Naive thymus-derived CD4-positive, alpha-beta T cell (primary cell): ENCODE measurements around the gene UTP15. TPM values are rescaled to one million over a fixed set of nuclear protein-coding genes. Genes with fewer than 3 reads are reported as not detected.
A peak's percentile ranks its signal among the peaks of the same experiment; 100 is the strongest.

ENCODE experiments used
- ATAC-seq: fragments of 150-1000 bp; cut with Tn5 transposase; 2 replicates; pipeline ENCODE4 v1.10.0; 2021; ENCODE audit warnings: mild to moderate bottlenecking, moderate library complexity
- CTCF ChIA-PET: fragments of 350-600 bp; sonication (Branson Sonifier 250); formaldehyde crosslinking; loops from one replicate; lab custom pipeline; 2021; ENCODE audit warnings: antibody characterized with exemption; lab: Charles Lee
- POLR2A ChIA-PET: fragments of 350-600 bp; sonication (Branson Sonifier 250); formaldehyde crosslinking; loops from one replicate; lab custom pipeline; 2021; ENCODE audit warnings: antibody characterized with exemption, inconsistent platforms; lab: Charles Lee
- DNase-seq, 9 donors: peaks; one replicate each; pipeline versions ENCODE4 v3.0.0 to v3.0.0-alpha.2; 2020 to 2022; ENCODE audit warnings: mixed read lengths in 1 of 9
- H3K27ac ChIP-seq: one replicate; pipeline ENCODE4 v1.7.0; 2013; ENCODE audit warnings: mild to moderate bottlenecking, low read depth, low read length, moderate library complexity
- H3K27me3 ChIP-seq, 2 donors: one replicate each; pipeline ENCODE4 v1.7.0; 2013; ENCODE audit warnings: low read length in 2 of 2, mild to moderate bottlenecking in 2 of 2, moderate library complexity in 2 of 2; ENCODE audit not compliant: control insufficient read depth in 2 of 2, insufficient read depth in 2 of 2
- H3K36me3 ChIP-seq, 3 experiments: 1 replicate in 2 of 3; 2 replicates in 1 of 3; pipeline ENCODE4 v1.7.0; 2013; ENCODE audit warnings: low read length in 3 of 3, mild to moderate bottlenecking in 3 of 3, moderate library complexity in 1 of 3; ENCODE audit not compliant: insufficient read depth in 3 of 3, control insufficient read depth in 2 of 3
- H3K4me1 ChIP-seq, 2 donors: one replicate each; pipeline ENCODE4 v1.7.0; 2013; ENCODE audit warnings: low read length in 2 of 2, mild to moderate bottlenecking in 2 of 2, moderate library complexity in 1 of 2; ENCODE audit not compliant: control insufficient read depth in 2 of 2, insufficient read depth in 2 of 2
- H3K4me3 ChIP-seq: 2 replicates; pipeline ENCODE4 v1.7.0; 2013; ENCODE audit warnings: mild to moderate bottlenecking, low read length
- H3K9me3 ChIP-seq, 3 experiments: 1 replicate in 2 of 3; 2 replicates in 1 of 3; pipeline ENCODE4 v1.7.0; 2013; ENCODE audit warnings: low read length in 3 of 3; ENCODE audit not compliant: control insufficient read depth in 2 of 3
- H3K27ac Mint-ChIP-seq, 9 donors: one replicate each; pipeline ENCODE4 v1.8.0; 2020 to 2022; ENCODE audit warnings: mixed read lengths in 9 of 9, mild to moderate bottlenecking in 8 of 9, moderate library complexity in 5 of 9, inconsistent platforms in 2 of 9
- H3K27me3 Mint-ChIP-seq, 5 donors: one replicate each; pipeline ENCODE4 v1.8.0; 2021 to 2022; ENCODE audit warnings: mixed read lengths in 5 of 5, mild to moderate bottlenecking in 1 of 5
- H3K36me3 Mint-ChIP-seq, 5 donors: one replicate each; pipeline ENCODE4 v1.8.0; 2020 to 2022; ENCODE audit warnings: mixed read lengths in 5 of 5, mild to moderate bottlenecking in 3 of 5, inconsistent platforms in 1 of 5
- H3K4me1 Mint-ChIP-seq, 7 donors: one replicate each; pipeline ENCODE4 v1.8.0; 2020 to 2022; ENCODE audit warnings: mixed read lengths in 7 of 7, mild to moderate bottlenecking in 3 of 7, inconsistent platforms in 1 of 7
- H3K4me3 Mint-ChIP-seq, 10 donors: one replicate each; pipeline ENCODE4 v1.8.0; 2020 to 2022; ENCODE audit warnings: mild to moderate bottlenecking in 10 of 10, mixed read lengths in 10 of 10, moderate library complexity in 6 of 10, inconsistent platforms in 2 of 10
- H3K9me3 Mint-ChIP-seq, 11 donors: one replicate each; pipeline ENCODE4 v1.8.0; 2020 to 2022; ENCODE audit warnings: mixed read lengths in 11 of 11, mild to moderate bottlenecking in 4 of 11, inconsistent platforms in 1 of 11, moderate library complexity in 1 of 11
- intact Hi-C, 2 donors: fragments of 100-400 bp; cut with micrococcal nuclease; formaldehyde crosslinking; loops; one replicate each; pipeline ENCODE4 v1.15.1; 2023
- polyA plus RNA-seq, 2 donors: library from polyadenylated mRNA; unstranded; fragments of 300-500 nt; fragmentation: Illumina TruSeq; gene quantifications; one replicate each; pipeline ENCODE4 v1.2.3, GENCODE V29; 2021
- total RNA-seq, 6 experiments: library from RNA in 5 of 6; stranded (reverse) in 5 of 6; gene quantifications; 1 replicate in 5 of 6; 2 replicates in 1 of 6; pipeline ENCODE4 v1.2.3 and lab custom pipeline; 2021 to 2026

UTP15 gene
- total and polyA plus RNA-seq, 7 experiments from 2014 or later, result 8.1 to 46.5 (median 24.0) TPM

DNA sequence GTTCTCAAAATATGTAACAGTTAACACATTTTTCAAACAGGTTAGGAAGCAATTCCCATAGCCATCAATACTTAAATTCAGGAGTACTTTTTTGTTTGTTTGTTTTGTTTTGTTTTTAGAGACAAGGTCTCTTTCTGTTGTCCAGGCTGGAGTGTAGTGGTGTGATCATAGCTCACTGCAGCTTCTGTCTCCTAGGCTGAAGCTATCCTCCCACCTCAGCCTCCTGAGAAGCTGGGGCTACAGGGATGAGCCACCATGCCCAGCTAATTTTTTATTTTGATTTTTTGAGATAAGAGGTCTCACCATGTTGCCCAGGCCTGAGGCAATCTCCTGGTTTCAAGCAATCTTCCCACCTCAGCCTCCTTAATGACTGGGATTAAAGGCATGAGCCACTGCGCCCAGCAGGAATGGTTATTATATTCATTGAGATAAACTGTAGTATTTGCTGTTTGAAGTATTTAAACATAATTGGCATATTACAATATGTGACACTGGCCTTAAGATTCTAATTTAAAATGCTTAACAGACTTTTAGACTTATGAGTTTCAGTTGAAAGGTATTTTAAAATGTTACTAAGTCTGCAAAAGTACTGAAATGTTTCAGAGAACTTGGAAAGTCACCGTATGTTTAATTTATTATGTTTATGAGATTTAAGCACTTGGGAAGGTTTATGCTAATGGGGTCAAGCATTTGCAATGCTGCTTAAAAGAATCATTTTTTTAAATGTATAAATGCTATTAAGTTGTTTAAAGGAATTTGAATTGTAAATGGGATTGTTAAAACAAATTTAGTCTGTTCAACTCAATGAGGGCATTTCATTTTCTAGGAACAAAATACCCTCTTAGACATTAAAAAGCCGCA, 17.0 kb downstream of the UTP15 start:
- intact Hi-C loops, result no loop called here
- Histone ChIP-seq H3K4me3 (no peak overlapping the region), H3K9me3 (no peaks in the 10 kb centered on the region), H3K4me1 (no peaks in the 10 kb centered on the region), H3K27ac (no peak overlapping the region), H3K27me3 (no peaks in the 10 kb centered on the region), H3K36me3 (peaks cover 4 to 25% (median 20%) of the 10 kb centered on the region in 3 experiments)
- ATAC-seq (no peak), DNase-seq (no peak)
- H3K4me3 Mint-ChIP-seq, result no peak overlapping the region
- no peaks in the 10 kb centered on the region for H3K9me3 Mint-ChIP-seq
- POLR2A ChIA-PET, result no interaction called here
- CTCF ChIA-PET, result no interaction called here
- peaks cover 3 to 28% (median 24%) of the 10 kb centered on the region in 5 donors for H3K36me3 Mint-ChIP-seq
- H3K4me1 Mint-ChIP-seq, result peaks cover 0 to 2% (median 0%) of the 10 kb centered on the region in 7 donors
- no peaks in the 10 kb centered on the region for H3K27me3 Mint-ChIP-seq
- no peak overlapping the region for H3K27ac Mint-ChIP-seq

DNA sequence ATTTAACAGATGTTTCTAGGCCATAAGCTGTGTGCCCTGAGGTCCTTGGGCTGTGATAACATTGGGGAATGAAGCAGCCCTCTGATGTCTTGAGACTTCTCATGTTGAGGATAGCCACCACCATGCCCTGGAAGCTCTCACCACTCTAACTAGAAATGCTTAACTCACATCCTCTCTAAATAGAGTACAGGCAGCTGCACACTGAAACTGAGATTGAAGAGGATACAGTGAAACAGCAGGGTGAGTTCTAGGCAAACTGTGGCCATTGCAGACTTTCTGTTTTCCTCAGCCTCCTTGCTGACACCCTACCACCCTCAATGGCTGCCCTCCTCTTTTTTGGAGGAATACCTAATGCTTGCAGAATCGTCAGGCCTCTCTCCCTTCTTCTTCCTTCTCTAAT, 22.4 kb downstream of the UTP15 start:
- Mint-ChIP-seq H3K9me3 (no peaks in the 10 kb centered on the region), H3K4me3 (no peak overlapping the region), H3K27ac (no peak overlapping the region), H3K36me3 (no peaks in the 10 kb centered on the region), H3K4me1 (peaks cover 0 to 2% (median 0%) of the 10 kb centered on the region in 7 donors), H3K27me3 (peaks cover 0 to 2% (median 0%) of the 10 kb centered on the region in 5 donors)
- Histone ChIP-seq H3K27me3 (no peaks in the 10 kb centered on the region), H3K4me1 (no peaks in the 10 kb centered on the region), H3K4me3 (no peak overlapping the region), H3K27ac (no peak overlapping the region), H3K9me3 (no peaks in the 10 kb centered on the region), H3K36me3 (no peaks in the 10 kb centered on the region)
- ChIA-PET POLR2A (no interaction called here), CTCF (no interaction called here)
- ATAC-seq, result no peak
- intact Hi-C loops, result no loop called here
- no peak for DNase-seq

GRCh38 chr5:73591102-73591695, 25.7 kb downstream of the UTP15 start:
- no peaks in the 10 kb centered on the region for H3K9me3 ChIP-seq
- intact Hi-C loops, result loop anchor here (1.0 to 5.0 kb wide), 4 partner anchors 101 to 1058 kb away; no protein-coding TSS in a partner anchor
- no peaks in the 10 kb centered on the region for H3K36me3 ChIP-seq
- DNase-seq, result peak in 7 of 9 donors; percentile 46 to 71 (median 61)
- no peak overlapping the region for H3K4me3 Mint-ChIP-seq
- H3K4me1 ChIP-seq, result no peaks in the 10 kb centered on the region
- H3K4me1 Mint-ChIP-seq, result no peaks in the 10 kb centered on the region
- H3K4me3 ChIP-seq, result no peak overlapping the region
- no peaks in the 10 kb centered on the region for H3K27me3 ChIP-seq
- H3K36me3 Mint-ChIP-seq, result no peaks in the 10 kb centered on the region
- CTCF ChIA-PET, result interaction anchor here (0.6 to 5.0 kb wide), 6 partner anchors 10 to 311 kb away, joined by 3 to 44 read pairs (median 3); no protein-coding TSS in a partner anchor
- POLR2A ChIA-PET, result no interaction called here
- H3K27ac Mint-ChIP-seq, result no peak overlapping the region
- no peak overlapping the region for H3K27ac ChIP-seq
- H3K9me3 Mint-ChIP-seq, result no peaks in the 10 kb centered on the region
- ATAC-seq, result peak; percentile 82
- H3K27me3 Mint-ChIP-seq, result peaks cover 0 to 2% (median 0%) of the 10 kb centered on the region in 5 donors

DNA sequence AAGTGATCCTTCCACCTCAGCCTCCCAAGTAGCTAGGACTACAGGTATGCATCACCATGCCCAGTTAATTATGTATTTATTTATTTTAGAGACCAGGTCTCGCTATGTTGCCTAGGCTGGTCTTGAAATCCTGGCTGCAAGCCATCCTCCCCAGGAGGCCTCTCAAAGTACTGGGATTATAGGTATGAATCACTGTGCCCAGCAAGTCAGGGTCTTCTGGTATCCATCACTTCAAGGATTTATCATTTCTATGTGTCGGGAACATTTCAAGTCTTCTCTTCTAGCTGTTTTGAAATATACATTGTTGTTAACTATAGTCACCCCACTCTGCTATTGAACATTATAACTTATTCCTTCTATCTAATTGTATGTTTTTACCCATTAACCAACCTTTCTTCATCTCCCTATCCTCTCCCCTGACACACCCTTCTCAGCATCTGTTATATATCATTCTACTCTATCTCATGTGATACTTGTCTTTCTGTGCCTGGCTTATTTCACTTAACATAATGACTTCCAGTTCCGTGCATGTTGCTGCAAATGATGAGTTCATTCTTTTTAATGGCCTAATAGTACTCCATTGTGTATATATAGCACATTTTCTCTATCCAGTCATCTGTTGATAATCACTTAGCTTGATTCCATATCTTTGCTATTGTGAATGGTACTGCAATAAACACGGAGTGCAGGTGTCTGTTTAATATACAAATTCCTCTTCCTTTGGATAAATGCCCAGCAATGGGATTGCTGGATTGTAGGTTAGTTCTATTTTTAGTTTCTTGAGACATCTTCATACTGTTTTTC, 26.4 kb downstream of the UTP15 start:
- Histone ChIP-seq H3K27ac (no peak overlapping the region), H3K9me3 (no peaks in the 10 kb centered on the region), H3K4me3 (no peak overlapping the region), H3K4me1 (no peaks in the 10 kb centered on the region), H3K27me3 (no peaks in the 10 kb centered on the region), H3K36me3 (no peaks in the 10 kb centered on the region)
- intact Hi-C loops, result loop anchor here (1.0 to 5.0 kb wide), 4 partner anchors 100 to 1057 kb away; no protein-coding TSS in a partner anchor
- ChIA-PET POLR2A (no interaction called here), CTCF (interaction anchor here (0.5 to 5.0 kb wide), 7 partner anchors 10 to 310 kb away, joined by 3 to 44 read pairs (median 3); no protein-coding TSS in a partner anchor)
- Mint-ChIP-seq H3K4me3 (no peak overlapping the region), H3K4me1 (no peaks in the 10 kb centered on the region), H3K27ac (no peak overlapping the region), H3K9me3 (no peaks in the 10 kb centered on the region), H3K27me3 (peaks cover 0 to 5% (median 0%) of the 10 kb centered on the region in 5 donors), H3K36me3 (no peaks in the 10 kb centered on the region)
- ATAC-seq (no peak), DNase-seq (no peak)

GRCh38 chr5:73592551-73592950, 27.0 kb downstream of the UTP15 start:
- H3K27me3 Mint-ChIP-seq, result peaks cover 0 to 5% (median 0%) of the 10 kb centered on the region in 5 donors
- CTCF ChIA-PET, result interaction anchor here (5.0 kb wide), 1 partner anchor 200 kb away, joined by 44 read pairs; no protein-coding TSS in a partner anchor
- Histone ChIP-seq H3K4me1 (no peaks in the 10 kb centered on the region), H3K36me3 (no peaks in the 10 kb centered on the region), H3K27ac (no peak overlapping the region), H3K4me3 (no peak overlapping the region), H3K27me3 (no peaks in the 10 kb centered on the region), H3K9me3 (no peaks in the 10 kb centered on the region)
- POLR2A ChIA-PET, result no interaction called here
- ATAC-seq (no peak), DNase-seq (no peak)
- no peaks in the 10 kb centered on the region for H3K4me1 Mint-ChIP-seq
- H3K27ac Mint-ChIP-seq, result no peak overlapping the region
- no peaks in the 10 kb centered on the region for H3K9me3 Mint-ChIP-seq
- no peaks in the 10 kb centered on the region for H3K36me3 Mint-ChIP-seq
- no peak overlapping the region for H3K4me3 Mint-ChIP-seq
- intact Hi-C loops, result loop anchor here (5.0 kb wide), 2 partner anchors 100 to 310 kb away; no protein-coding TSS in a partner anchor

GRCh38 chr5:73596705-73597328, 31.3 kb downstream of the UTP15 start:
- Histone ChIP-seq H3K4me1 (no peaks in the 10 kb centered on the region), H3K27me3 (no peaks in the 10 kb centered on the region), H3K9me3 (no peaks in the 10 kb centered on the region), H3K27ac (no peak overlapping the region), H3K36me3 (no peaks in the 10 kb centered on the region), H3K4me3 (no peak overlapping the region)
- Mint-ChIP-seq H3K4me1 (no peaks in the 10 kb centered on the region), H3K27me3 (peaks cover 2 to 24% (median 13%) of the 10 kb centered on the region in 5 donors), H3K4me3 (no peak overlapping the region), H3K36me3 (peaks cover 0 to 3% (median 0%) of the 10 kb centered on the region in 5 donors), H3K27ac (no peak overlapping the region), H3K9me3 (peaks cover 0 to 4% (median 3%) of the 10 kb centered on the region in 11 donors)
- no peak for DNase-seq
- intact Hi-C loops, result loop anchor here in 1 of 2 donors (2.0 kb wide), 1 partner anchor 78 kb away; no protein-coding TSS in a partner anchor
- ChIA-PET POLR2A (no interaction called here), CTCF (interaction anchor here (0.9 kb wide), 1 partner anchor 196 kb away, joined by 4 read pairs; no protein-coding TSS in a partner anchor)
- ATAC-seq, result no peak
